MM.1S (cell line): ENCODE data around the gene IRAK1BP1.

Source experiments
- EZH2phosphoT487 ChIP-seq: fragments of 300-600 bp; sonication (generic); IDR thresholded peaks from 2 replicates; pipeline ENCODE4 v1.6.1; 2018; ENCODE audit warnings: antibody characterized with exemption, low read length
- TF ChIP-seq, protein P1 (sequence below): fragments of 300-600 bp; sonication (generic); IDR thresholded peaks from 2 replicates; pipeline ENCODE4 v1.5.1; 2016; ENCODE audit warnings: antibody characterized with exemption, low read length, mixed read lengths

DNA sequence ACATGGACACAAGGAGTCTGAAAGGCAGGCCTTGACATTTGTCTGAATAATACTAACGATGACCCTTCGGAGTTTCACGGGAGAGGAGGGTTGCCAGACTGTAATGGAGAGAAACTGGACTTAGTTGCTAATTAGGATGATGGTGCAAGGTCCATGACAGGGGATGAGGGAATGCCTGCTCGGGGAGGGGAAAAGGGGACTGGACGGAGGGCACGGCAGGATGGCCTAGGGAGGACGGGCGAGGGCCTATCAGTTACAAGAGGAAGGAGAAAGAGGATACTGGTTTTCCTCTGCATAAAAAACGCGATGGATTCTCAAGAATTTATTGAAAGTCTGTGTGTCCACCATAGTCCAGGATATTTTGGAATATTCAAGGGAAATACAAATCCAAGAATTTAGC lies 42.7 kb downstream of the IRAK1BP1 start:
- TF ChIP-seq, protein P1, sequence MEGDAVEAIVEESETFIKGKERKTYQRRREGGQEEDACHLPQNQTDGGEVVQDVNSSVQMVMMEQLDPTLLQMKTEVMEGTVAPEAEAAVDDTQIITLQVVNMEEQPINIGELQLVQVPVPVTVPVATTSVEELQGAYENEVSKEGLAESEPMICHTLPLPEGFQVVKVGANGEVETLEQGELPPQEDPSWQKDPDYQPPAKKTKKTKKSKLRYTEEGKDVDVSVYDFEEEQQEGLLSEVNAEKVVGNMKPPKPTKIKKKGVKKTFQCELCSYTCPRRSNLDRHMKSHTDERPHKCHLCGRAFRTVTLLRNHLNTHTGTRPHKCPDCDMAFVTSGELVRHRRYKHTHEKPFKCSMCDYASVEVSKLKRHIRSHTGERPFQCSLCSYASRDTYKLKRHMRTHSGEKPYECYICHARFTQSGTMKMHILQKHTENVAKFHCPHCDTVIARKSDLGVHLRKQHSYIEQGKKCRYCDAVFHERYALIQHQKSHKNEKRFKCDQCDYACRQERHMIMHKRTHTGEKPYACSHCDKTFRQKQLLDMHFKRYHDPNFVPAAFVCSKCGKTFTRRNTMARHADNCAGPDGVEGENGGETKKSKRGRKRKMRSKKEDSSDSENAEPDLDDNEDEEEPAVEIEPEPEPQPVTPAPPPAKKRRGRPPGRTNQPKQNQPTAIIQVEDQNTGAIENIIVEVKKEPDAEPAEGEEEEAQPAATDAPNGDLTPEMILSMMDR = no peak
- no peak for TF ChIP-seq EZH2phosphoT487
